GM18868 (cell line): Measurements from ENCODE around the gene DNAJC12.
"Not testable (repeated sequence)": the region's sequence is repeated elsewhere in the genome, so short reads cannot be mapped to it uniquely, and the experiment has no call there.

ENCODE experiments used
- ATAC-seq: cut with Tn5 transposase; IDR thresholded peaks from one replicate; pipeline ENCODE4 v1.9.1; 2021; ENCODE audit warnings: mild to moderate bottlenecking, moderate library complexity; ENCODE audit not compliant: unreplicated experiment

Gene DNAJC12

DNA sequence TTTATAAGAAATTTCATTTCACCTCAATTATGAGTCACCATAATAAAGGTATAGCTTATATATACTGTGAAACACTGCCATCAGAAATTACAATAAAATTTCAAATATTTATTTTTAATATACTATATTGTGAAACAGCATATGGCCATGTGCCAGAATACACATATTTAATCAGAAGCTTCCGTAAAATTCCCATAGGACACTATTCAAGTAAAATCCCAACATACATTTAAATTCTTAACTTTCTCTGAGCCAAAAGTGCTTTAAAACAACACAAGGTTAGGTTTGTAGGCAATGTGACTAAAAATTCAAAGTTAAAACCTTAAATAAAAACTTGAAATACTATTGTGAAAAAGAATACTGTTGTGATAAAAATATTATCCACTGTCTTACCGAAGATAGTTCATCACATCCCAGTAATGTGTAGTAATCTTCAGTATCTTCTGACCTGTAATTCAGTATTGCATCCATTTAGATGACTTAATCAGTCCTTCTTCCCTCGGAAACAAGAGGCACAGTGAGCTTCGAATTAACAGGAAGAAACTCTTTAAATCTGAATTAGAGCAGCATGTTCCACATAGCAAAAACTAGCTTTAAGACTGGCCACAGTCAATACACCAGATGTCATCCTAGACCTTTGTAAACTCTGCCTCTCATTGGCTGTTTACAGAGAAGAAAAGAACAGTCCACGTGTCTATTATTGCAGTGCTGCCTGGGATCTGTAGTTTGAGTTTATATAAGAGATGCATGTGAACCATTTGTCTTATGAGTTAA is at the start of gene DNAJC12:
Gene DNAJC12 (minus strand): TSS at position 648 of the 774 bp plus-strand sequence. CDS start 177 bp downstream, at position 471.
- peak; percentile 97 for ATAC-seq

GRCh38 chr10:67884842-67885670 is 47.1 kb upstream of the DNAJC12 start:
- peak; percentile 59 for ATAC-seq

DNA sequence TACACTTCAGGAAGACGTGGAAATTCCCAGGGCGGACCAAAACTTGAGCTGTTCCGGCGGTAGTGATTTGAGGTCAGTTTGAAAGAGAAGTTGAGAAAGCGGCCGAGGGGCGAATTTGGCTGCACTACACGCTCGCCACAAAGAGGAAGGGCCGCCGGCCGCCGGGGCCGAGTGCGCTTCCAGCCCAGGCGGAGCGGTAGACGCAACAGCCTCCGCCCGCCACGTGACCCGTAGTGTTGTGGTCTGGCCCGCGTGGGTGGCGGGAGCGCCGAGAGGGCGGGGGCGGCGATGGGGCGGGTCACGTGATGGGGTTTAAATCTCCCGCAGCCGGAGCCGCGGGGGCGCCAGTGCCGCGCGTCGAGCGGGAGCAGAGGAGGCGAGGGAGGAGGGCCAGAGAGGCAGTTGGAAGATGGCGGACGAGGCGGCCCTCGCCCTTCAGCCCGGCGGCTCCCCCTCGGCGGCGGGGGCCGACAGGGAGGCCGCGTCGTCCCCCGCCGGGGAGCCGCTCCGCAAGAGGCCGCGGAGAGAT is 46.4 kb upstream of the DNAJC12 start, which contains the start of gene SIRT1:
Gene SIRT1 (plus strand): TSS at position 344 of the 529 bp plus-strand sequence. CDS start 66 bp downstream, at position 410.
- ATAC-seq: peak; percentile 86

GRCh38 chr10:67883710-67884312 is 45.8 kb upstream of the DNAJC12 start:
- ATAC-seq: no peak

GRCh38 chr10:67878133-67878532 is 40.1 kb upstream of the DNAJC12 start:
- ATAC-seq: no peak

- not testable (repeated sequence) for ATAC-seq
These were observed 39.4 kb upstream of the DNAJC12 start for GRCh38 chr10:67877421-67877820.

DNA sequence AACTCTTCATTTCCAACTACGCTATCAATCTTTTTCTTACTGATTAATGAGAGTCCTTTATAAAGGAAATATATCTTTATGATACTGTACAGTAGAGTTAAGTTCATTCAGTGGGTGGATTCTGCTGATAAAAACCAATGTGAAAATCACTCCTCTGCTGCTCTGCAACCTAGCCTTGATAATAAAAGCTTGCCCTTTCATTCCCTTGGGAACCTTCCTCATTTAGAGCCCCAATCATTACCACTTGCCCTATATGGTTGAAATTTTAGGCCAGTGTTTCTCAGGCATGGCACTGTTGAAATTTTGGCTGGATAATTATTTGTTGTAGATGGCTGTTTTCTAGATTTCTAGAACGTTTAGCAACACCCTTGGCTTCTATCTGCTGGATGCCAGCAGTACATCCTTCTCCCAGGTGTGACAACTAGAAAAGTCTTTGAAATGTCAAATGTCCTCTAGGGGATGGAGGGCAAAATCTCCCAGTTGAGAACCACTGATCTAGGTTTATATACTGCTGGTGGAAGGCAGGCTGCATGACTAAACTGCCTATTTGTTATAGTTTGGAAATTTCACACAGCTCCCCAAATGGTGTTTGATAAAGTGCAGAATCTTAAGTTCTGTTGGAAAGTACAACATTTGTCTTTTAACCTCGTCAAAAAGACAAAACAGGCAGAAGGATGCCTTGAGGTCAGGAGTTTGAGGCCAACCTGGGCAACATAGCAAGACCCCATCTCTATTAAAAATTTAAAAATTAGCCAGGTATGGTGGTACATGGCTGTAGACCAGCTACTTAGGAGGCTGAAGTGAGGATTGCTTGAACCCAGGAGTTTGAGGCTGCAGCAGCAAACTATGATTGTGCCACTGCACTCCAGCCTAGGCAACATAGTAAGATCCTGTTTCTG is 37.6 kb upstream of the DNAJC12 start:
- no peak for ATAC-seq

DNA sequence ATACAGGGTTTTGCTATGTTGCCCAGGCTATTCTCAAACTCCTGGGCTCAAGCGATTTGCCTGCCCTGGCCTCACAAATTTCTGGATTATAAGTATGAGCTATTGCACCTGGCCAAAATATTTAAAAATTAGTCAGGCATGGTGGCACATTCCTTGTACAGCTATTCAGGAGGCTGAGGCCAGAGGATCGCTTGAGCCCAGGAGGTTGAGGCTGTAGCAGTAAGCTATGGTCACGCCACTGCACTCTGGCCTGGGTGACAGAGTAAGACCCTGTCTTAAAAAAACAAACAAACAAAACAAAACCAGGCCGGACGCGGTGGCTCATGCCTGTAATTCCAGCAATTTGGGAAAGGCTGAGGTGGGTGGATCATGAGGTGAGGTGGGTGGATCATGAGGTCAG is 32.0 kb upstream of the DNAJC12 start:
- ATAC-seq: no peak

- peak; percentile 53 for ATAC-seq
These were observed 30.1 kb upstream of the DNAJC12 start for GRCh38 chr10:67868132-67868531.

GRCh38 chr10:67864607-67865371 is 26.8 kb upstream of the DNAJC12 start:
- no peak for ATAC-seq

GRCh38 chr10:67863094-67863493 is 25.1 kb upstream of the DNAJC12 start:
- ATAC-seq: no peak

- ATAC-seq: no peak
These were observed 23.9 kb upstream of the DNAJC12 start for GRCh38 chr10:67861750-67862432.

GRCh38 chr10:67858971-67859370 is 21.0 kb upstream of the DNAJC12 start:
- ATAC-seq: no peak

DNA sequence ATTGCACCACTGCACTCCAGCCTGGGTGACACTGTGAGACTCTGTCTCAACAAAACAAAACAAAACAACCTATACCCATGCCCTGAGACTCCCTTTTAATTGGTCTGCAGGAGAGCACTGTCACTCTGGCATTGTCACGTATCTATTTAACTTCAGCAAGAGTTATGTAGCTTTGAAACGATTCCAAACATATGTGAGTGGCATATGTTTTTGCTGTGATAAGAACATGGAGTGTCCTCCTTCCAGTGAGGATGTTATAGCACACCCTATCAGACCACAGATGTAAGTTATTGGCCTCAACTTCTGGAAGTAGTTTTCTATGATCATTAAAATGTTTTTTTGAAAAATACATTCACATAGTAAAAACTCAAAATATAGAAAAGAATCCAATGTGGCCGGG is 15.5 kb upstream of the DNAJC12 start:
- no peak for ATAC-seq

DNA sequence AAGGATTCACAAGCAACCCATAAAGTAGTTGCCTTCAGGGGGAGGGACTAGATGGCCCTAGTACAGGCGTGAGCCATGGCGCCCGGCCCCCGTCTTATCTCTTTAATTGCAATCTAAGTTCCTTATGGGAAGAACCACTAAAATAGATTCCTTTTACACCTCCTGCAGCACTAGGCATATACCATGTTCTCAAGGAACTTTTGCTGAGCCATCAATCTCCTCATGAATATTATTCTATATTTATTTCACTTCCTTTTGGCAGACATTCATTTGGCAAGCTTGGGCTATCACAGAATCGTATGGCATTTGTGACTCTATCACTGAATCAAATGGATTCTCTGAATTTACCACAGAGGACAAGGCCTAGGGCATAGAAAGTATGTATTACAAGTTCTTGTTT is 14.8 kb upstream of the DNAJC12 start:
- ATAC-seq: no peak

GRCh38 chr10:67851186-67851585 is 13.2 kb upstream of the DNAJC12 start:
- no peak for ATAC-seq

DNA sequence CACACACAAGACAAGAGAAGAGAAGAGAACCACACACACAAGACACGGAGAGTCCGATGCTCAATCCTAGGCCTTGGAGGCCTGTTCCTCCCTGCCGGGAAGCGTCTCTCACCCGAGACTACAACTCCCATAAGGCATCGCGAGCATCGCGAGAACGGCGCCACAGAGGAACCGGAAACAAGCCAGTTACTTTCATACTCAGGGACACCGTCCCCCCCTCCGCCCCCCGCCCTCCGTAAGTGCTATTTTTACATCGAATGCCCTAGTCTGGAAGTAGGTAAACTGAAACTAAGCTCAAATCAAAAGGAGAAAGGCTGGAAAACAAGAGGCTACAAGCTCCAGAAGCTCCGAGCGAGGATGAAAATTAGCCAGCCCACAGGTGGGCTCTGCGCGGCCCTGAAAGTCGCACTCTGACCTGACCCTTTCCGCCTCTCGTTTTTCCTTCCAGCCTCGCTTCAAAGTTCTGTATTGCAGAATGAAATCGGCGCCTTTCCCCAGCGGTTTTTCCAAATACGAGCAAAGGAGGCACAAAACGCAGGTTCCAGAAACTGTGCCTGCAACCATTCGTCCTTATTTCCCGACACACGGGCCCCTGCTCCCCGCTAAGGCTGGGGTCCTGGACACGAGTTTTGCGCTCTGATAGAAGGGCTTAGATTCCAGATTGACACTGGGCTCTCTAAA is 11.5 kb upstream of the DNAJC12 start:
- ATAC-seq: peak; percentile 98

GRCh38 chr10:67843284-67843683 is 5.3 kb upstream of the DNAJC12 start:
- no peak for ATAC-seq
